ENCODE data around the gene FIGN.

Gene FIGN

GRCh38 chr2:163713534-163714311 is 22.1 kb downstream of the FIGN start:
- H3K27ac ChIP-seq, result no peak overlapping the region

DNA sequence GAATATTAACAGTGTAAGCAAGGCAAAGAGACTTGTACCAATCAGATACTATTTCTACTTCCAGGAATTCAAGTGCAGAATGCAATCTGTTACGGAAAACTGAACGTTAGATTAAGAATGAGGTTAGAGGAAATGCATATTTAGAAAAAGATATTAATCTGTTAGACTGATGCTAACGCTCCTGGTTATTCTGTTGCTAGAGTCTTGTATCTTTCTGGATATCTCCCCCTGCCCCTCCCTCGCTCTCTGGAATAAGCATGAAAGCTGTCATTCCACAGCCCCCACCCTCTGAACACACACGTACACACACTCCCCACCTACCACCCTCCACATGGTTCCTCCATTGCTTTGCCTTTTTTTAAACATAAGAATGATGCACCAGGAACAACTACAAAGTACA is 24.1 kb downstream of the FIGN start:
- no peak overlapping the region for H3K27ac ChIP-seq
- no peak for DNase-seq (ENCODE audit: low read depth, low spot score)

More at GRCh38 chr2:163713534-163714311, 22.1 kb downstream of the FIGN start:
- DNase-seq (ENCODE audit: low read depth, low spot score), result no peak

DNA sequence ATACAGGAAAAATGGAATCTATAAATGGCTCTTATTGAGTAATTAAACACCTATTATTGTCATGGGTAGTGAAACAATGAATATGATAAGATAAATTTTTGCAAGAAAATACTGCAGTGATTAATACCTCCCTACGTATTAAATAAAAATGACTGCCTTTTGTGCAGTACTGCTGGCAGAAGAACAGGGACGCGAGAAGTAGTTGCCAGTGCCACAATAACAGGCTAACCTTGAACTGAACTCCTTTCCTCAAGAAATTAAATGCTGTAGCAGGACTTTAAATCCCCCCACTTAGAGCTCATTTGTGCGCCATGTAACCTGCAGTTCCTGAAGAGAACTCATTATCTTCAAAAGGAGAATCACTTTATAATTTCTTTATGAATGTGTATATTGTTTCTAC is 24.6 kb downstream of the FIGN start:
- DNase-seq (ENCODE audit: low read depth, low spot score), result no peak
- H3K27ac ChIP-seq, result no peak overlapping the region

DNA sequence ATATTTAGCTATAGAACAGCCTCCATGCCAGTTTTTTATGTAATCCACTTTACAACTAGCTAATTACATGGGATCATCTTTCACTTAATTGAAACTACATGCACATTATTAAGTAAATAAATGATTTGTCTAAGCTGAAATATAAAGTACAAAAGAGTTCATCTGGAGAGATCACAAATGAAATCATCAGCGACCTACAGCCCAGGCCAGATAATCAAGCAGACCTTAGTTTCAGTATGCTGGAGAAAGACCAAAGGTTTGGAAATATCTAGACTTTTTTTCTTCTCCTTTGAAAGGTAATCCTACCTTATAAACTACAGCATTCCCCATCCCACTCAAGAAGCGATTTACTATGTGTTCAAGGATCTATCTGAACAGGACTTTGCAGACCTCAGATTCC is 26.5 kb downstream of the FIGN start:
- H3K27ac ChIP-seq, result no peak overlapping the region
- DNase-seq (ENCODE audit: low read depth, low spot score), result no peak

DNA sequence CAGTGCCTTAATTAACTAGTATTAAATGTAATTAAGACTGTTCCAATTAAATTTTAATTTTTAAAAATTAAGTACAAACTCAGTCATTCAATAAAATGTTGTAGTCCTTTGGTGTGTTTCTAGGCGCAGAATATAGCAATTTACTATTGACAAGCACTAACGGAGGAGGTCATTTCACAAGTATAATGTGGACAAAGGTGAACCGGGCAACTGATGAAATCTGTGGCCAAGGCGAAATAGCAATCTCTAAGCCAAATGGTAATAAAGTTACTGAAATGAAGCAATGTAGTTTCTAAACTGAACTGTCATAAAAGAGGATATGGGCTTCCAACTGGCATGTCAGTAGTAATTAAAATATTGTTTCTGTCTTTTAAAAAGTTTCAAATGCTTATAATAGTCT is 27.5 kb downstream of the FIGN start:
- no peak for DNase-seq (ENCODE audit: low read depth, low spot score)
- H3K27ac ChIP-seq, result no peak overlapping the region

GRCh38 chr2:163703386-163703785 is 32.4 kb downstream of the FIGN start:
- DNase-seq (ENCODE audit: low read depth, low spot score), result no peak
- H3K27ac ChIP-seq, result no peak overlapping the region

DNA sequence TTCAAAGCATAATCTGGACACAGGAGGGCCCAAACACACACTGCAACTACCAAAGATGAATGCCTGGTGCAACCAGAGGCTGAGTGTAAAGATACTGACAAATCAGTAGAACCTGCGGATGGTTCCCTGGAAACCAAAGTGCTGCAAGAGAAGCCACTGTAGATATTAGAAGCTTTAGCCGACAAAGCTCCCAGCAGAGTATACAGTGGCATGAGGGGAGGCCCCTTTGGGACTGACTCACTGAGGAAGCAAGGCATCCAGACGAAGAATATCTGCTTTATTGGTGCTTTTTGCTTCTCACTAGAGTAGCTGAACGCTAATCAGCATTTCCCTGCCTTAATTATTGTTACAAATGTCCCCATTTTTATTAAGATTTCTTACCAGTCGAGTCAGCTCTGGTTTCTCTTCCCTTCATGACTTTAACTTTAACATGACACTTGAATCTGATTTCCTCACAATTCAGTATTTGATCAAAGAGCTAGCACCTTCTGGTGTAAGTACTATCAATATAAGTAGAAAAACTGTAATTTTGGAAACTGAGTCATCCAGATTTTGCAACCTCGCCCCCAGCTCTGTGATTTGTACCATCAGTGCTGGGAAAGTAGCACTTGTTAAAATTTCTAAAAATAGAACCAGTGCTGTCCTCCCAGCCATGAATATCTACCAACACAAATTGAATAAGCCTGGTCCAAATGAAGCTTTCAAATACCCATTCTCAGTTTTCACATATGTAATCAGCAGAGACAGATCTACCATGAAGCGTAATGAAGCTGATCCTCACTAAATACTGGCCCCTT is 34.2 kb downstream of the FIGN start:
- H3K27ac ChIP-seq, result no peak overlapping the region

DNA sequence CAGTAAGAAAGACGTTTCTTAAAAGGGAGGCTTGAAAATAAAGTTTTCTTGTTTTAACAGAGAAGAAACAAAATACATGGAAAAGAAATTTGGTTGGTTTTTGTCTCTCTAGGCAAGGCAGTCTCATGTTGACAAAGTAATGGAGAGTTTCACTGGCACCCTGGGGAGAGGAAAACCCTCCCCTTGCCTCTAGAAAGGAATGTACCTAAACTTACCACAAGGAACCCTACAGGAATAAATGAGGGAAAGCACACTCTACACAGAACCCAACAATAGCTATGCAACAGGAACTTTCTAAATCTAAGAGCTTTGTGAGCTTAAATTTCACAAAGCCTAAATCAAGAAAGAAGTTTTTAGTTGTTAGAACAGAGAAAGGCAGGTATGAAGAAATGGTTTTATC is 37.0 kb downstream of the FIGN start:
- H3K27ac ChIP-seq, result no peak overlapping the region
- no peak for DNase-seq (ENCODE audit: low read depth, low spot score)

More for the DNA sequence above, 34.2 kb downstream of the FIGN start:
- no peak for DNase-seq (ENCODE audit: low read depth, low spot score)

GRCh38 chr2:163697846-163698637 is 37.8 kb downstream of the FIGN start:
- H3K27ac ChIP-seq, result no peak overlapping the region
- DNase-seq (ENCODE audit: low read depth, low spot score), result no peak

DNA sequence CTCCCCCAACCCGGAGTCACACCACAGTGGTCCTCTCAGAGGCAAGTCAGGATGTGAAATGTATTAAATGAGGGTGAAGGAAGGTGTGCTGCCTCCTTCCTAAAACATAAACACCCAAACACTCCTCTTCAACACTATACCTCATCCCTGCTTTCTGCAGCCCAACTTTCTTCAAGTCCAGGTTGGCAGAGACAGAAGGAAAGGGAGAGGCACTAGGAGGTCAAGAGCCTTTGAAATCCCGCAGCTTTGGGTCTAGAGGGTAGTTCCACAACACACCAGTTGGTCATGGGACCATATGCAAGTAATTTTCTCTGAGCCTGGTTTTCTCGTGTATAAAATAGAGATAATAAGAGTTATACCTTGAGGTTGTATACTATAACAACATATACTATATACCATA is 38.4 kb downstream of the FIGN start:
- no peak overlapping the region for H3K27ac ChIP-seq
- no peak for DNase-seq (ENCODE audit: low read depth, low spot score)

- H3K27ac ChIP-seq, result no peak overlapping the region
- DNase-seq (ENCODE audit: low read depth, low spot score), result no peak
These were observed 42.3 kb downstream of the FIGN start for GRCh38 chr2:163693484-163693883.

DNA sequence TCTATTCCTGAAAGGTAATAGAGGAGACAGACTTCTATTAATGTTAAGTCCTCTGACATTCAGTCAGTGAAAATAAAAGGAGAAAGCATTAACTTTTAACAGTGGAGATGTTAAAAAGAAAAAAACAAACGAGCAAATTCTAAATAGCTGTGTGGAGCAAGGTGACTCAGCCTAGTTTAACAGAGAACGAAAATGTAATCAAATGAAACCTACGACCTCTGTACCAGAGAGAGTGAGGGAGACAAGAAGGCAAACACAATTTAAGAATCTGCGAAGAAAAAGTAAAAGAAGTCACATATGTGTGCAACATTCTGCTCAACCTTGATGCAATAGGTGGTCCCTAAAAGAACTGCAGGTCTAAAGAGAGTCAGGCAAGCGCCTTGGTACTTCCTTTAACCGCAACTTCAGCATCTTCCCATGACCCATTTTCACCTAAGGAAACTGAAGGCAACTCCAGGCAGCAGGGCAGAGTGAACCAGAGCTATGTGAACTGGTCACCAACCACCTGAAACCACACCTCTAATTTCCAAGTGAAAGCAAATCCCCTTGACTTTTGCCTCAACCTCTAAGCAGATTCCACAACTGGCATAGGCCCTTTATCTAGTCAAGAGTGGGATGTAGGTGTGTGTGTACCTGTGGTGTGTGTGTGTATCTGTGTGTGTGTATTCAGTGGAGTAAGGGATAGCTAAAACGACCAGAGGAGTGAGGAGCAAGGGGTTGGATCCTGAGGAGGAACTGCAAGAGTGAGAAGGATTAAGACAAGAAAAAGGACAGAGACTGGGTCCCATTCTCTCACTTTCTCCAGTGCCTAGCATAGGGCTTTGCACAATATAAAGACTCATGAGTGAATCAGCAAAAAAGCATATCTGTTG is 43.0 kb downstream of the FIGN start:
- no peak for DNase-seq (ENCODE audit: low read depth, low spot score)
- H3K27ac ChIP-seq, result no peak overlapping the region

GRCh38 chr2:163692081-163692480 is 43.7 kb downstream of the FIGN start:
- no peak overlapping the region for H3K27ac ChIP-seq
- no peak for DNase-seq (ENCODE audit: low read depth, low spot score)

DNA sequence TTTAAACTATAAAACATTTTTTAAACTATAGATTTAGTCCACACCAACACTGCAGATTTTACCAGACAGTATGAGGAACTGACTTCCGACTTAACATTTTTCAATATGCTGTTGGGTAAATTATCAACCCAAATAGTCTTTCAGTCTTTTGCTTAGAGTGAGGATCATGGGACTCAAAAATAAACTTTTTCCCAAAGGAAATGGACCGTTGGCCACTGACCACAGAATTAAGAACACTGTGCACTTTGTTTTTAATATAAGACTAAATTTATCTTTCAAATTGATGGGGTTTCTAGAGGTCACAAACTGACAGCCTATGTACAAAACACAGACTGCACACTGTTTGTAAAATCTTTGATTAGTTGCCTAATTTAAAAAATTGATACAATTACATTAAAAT is 44.9 kb downstream of the FIGN start:
- H3K27ac ChIP-seq, result no peak overlapping the region

DNA sequence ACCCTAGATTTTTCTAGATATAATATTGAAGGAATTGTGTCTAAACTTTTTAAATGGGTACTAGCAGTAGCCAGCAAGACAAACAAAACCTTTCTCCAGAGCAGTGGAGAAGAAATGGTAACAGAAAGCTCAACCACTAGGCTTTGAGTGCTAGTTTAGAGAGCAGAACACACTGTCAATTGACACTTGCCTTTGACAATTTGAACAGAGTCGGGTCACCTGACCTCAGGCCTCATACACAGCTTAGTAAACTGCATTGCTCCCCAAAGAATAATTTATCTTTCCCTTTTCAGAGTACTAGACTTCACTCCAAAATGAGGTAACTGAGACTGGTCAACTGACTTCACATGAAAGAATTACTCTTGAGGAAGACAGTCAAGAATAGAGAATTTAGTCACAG is 48.6 kb downstream of the FIGN start:
- no peak overlapping the region for H3K27ac ChIP-seq
- no peak for DNase-seq (ENCODE audit: low read depth, low spot score)

More for the DNA sequence above, 44.9 kb downstream of the FIGN start:
- no peak for DNase-seq (ENCODE audit: low read depth, low spot score)

- no peak for DNase-seq (ENCODE audit: low read depth, low spot score)
- H3K27ac ChIP-seq, result no peak overlapping the region
These were observed 49.5 kb downstream of the FIGN start for GRCh38 chr2:163686289-163686688.

DNA sequence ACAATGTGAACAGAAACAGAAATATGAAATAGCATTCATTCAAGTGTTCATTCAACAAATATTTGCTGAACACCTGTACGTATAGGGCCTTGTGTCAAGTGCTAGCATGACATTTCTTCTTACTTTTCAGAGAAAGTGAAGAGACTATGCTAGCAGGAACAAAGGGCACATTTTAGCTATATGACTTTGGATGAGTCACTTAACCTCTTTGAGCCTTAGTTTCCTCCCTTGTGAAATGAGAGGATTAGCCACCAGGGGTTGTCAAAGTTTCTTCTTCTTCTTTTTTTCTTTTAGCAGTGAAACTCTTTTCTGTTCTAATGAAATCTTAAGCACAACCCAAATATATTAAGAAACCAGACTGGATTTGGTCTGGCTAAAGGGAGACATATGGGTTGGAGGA is 53.1 kb downstream of the FIGN start:
- no peak overlapping the region for H3K27ac ChIP-seq
- DNase-seq (ENCODE audit: low read depth, low spot score), result no peak

GRCh38 chr2:163681745-163682144 is 54.1 kb downstream of the FIGN start:
- no peak for DNase-seq (ENCODE audit: low read depth, low spot score)
- no peak overlapping the region for H3K27ac ChIP-seq

DNA sequence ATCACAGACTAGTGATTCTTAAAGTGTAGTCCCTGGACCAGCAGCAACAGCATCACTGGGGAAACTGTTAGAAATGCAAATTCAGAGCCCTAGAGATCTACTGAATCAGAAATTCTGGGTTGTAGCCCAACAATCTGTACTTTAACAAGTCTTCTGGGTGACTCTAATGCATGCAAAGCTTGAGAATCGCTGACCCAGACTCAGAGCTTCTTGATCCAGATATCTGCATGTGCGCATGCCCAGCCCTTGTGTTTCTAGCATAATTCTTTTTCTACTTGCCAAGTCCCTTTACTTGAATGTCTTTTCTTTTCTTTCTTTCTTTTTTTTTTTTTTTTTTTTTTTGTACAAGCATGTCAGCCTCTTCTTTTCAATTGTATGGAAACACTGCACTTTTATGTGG is 60.4 kb downstream of the FIGN start:
- DNase-seq (ENCODE audit: low read depth, low spot score), result no peak
- no peak overlapping the region for H3K27ac ChIP-seq

DNA sequence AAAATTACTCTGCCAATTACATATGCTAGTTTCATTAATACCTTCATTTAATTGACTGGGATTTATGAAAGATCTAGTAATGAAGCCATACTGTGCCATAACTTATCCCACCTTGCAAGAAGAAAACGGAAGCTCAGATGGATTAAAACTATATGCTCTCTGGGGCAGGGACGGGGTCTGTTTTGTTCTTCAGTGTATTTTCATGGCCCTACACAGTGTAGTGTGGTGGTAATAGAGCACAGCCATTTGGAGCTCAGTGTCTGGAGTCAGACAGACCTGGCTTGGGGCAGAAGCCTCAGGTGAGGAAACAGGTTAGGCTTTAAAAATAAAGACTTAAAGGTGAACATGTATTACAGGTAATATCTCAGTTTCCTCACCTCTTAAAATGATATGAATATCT is 62.3 kb downstream of the FIGN start:
- no peak overlapping the region for H3K27ac ChIP-seq
- no peak for DNase-seq (ENCODE audit: low read depth, low spot score)
